Sciatic nerve (tissue), 2 donors: Measurements from ENCODE around the gene C5orf52. TPM values are rescaled to one million over a fixed set of nuclear protein-coding genes. Genes with fewer than 3 reads are reported as not detected.
A peak's percentile ranks its signal among the peaks of the same experiment; 100 is the strongest.
"Not testable (repeated sequence)": the region's sequence is repeated elsewhere in the genome, so short reads cannot be mapped to it uniquely, and the experiment has no call there.

Experiments used
- ATAC-seq: fragments of 200-7000 bp; cut with Tn5 transposase; one replicate; pipeline ENCODE4 v1.9.1; 2020; ENCODE audit warnings: mild to moderate bottlenecking, moderate library complexity
- DNase-seq: peaks from one replicate; pipeline ENCODE4 v3.0.0-alpha.2; 2020; ENCODE audit warnings: low spot score
- intact Hi-C: fragments of 100-400 bp; cut with DNase I; formaldehyde crosslinking; loops from one replicate; pipeline ENCODE4 v1.14.2; 2022
- total RNA-seq: library from RNA; stranded (reverse); fragmentation: NEBNext Ultra II Directional; extraction: Animal tissue kit (Norgen Biotek cat#: 25700); gene quantifications from one replicate; pipeline ENCODE4 v1.2.1, GENCODE V29; 2021
- donor health status: DM: no; HTN: no; CAD: no.
- donor health status: DM: no; HTN: no; CAD: no.

The C5orf52 gene
- total RNA-seq, 1 donor from 2014 or later = not detected

DNA sequence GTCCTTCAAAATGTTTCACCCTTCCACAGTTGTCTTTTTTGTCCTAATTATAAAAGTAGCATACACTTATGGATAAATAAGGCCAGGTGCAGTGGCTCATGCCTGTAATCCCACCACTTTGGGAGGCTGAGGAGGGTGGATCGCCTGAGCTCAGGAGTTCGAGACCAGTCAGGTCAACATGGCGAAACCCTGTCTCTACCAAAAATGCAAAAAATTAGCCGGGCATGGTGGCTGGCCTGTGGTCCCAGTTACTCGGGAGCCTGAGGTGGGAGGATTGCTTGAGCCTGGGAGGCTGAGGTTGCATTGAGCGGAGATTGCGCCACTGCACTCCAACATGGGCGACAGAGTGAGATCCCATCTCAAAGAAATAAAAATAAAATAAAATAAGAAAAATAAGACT lies 1.6 kb downstream of the C5orf52 start:
- intact Hi-C loops = no loop called here
- no peak for ATAC-seq
- DNase-seq = no peak

DNA sequence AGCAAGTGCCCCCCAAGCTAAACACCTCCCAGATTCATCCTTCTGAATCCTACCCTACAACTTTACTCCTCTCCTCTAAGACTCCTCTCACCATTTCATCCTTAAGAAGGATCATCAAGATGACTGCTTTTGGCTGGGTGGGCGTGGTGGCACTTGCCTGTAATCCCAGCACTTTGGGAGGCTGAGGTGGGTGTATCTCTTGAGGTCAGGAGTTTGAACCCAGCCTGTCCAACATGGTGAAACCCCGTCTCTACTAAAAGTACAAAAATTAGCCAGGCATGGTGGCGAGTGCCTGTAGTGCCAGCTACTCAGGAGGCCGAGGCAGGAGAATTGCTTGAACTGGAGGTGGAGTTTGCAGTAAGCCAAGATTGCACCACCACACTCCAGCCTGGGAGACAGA lies 3.0 kb downstream of the C5orf52 start:
- ATAC-seq, intact Hi-C loops: not testable (repeated sequence)

DNA sequence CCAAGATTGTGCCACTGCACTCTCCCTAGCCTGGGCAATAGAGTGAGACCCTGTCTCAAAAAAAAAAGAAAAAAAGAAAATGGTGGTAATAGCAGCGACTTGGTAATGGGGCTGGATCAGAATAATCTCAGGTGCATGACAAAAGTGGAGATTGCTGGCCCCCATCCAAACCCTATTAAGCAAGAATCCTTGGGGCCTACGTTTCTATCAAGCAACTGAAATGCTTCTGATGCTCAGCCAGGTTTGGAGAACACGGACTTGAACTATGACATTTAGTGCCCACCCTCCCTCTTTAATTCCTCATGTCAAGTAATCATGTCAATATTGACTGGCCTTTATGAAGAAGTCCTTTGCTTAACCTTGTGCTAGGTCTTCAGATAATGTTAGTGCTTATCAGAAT lies 6.6 kb downstream of the C5orf52 start:
- no peak for ATAC-seq
- DNase-seq = no peak
- intact Hi-C loops = no loop called here

More for the DNA sequence above, 3.0 kb downstream of the C5orf52 start:
- DNase-seq = not testable (repeated sequence)

DNA sequence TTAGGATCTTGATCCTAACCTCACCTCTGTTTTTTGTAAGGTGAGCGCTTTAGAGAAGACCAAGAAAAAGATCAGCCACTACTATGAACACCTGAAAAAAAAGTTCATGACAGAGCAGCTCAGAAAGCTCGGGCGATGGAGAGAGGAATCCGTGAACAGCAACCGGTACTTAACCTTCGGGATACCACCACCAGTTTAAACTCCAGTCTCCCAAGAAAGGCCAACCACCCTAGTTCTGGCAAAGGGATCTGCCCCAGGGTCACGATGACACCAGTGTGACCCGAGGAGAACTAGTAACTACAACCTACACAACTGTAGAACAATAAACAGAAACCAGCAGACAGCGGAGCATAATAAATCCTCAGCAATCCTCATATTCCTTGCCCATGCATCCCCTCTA lies 8.5 kb downstream of the C5orf52 start:
- no peak for DNase-seq

DNA sequence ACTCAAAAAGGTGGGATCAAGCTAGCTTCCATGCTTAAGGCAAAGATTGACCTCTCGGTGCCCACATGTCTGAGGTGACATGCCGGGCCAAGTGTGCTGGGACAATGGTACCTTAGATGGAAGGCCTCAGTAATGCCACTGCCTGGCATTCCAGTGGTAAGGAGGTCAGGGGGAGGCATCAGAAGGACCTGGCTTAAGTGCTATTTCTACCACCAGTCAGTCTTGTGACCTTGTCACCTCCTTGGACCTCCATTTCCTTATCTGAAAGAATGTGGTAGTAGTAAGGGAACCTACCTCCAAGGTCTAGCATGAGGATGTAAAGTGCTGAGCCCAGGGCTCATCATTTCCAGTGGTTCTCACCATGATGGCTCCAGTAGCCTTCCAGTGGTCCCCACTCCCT lies 8.9 kb downstream of the C5orf52 start:
- DNase-seq = no peak
- intact Hi-C loops = no loop called here
- ATAC-seq = no peak

More for the DNA sequence above, 8.5 kb downstream of the C5orf52 start:
- no peak for ATAC-seq
- intact Hi-C loops = no loop called here

DNA sequence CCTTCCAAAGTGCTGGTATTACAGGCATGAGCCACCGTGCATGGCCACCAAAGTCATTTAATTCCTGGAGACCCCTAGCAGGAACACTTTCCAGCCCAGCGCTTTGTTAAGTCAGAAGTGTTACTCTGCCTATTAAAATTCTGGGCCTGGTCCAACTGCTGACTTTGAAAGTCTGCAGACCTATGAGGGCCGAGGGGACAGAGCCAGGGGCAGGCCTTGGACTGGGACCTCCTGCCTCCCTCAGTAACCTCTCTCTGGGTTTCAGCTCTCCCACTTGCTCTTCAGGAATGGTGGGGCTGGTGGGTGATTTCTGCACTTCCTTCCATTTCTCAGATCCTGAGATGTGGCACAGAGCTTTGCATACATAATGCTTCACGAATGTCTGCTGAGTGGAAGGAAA lies 9.7 kb downstream of the C5orf52 start:
- no peak for DNase-seq

DNA sequence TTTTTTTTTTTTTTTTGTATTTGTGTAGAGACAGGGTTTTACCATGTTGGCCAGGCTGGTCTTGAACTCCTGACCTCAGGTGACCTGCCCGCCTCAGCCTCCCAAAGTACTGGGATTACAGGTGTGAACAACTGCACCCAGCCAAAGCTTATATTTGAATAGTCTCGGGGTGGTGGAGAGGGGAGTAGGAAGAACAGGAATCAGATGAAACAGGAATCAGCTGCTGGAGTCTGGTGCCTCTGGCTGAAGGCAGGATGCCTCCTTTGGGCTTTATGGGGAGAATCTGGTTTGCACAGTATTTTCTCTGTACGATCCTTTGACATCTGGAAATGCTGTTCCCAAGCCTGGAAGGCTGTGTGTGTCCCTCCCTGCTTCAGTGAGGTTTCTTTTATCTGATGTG lies 10.9 kb downstream of the C5orf52 start:
- intact Hi-C loops = no loop called here

More for the DNA sequence above, 9.7 kb downstream of the C5orf52 start:
- intact Hi-C loops = no loop called here
- ATAC-seq = no peak

DNA sequence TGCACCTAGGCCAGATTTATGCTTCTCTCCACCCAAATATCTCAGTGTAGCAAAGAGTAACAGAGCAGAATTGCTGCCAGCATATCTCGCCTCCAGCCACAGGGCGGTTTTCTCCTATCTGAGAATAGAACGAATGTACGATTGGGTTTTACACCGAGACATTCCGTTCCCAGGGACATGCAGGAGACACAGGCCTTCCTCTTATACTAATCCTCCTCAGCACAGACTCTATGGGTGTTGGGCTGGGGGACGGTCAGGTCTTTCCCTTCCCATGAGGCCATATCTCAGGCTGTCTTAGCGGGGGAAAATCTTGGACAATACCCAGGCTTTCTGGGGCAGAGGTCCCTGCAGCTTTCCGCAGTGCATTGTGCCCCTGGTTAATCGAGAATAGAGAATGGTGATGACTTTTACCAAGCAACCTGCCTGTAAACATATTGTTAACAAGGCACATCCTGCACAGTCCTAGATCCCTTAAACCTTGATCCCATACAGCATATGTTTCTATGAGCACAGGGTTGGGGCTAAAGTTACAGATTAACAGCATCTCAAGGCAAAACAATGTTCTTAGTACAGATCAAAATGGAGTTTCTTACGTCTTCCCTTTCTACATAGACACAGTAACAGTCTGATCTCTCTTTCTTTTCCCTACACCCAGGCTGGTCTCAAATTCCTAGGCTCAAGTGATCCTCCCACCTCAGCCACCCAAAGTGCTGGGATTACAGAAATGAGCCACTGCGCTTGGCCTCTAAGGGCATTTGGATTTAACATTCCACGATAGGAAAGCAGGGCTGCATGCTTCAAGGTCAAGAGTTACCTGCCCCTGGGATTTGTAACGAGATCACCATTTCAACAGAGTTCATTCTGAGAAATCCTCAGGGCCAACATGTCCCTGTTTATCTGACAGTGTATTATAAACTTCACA lies 15.2 kb downstream of the C5orf52 start:
- peak; percentile 88 for ATAC-seq
- DNase-seq, intact Hi-C loops: not testable (repeated sequence)

More for the DNA sequence above, 10.9 kb downstream of the C5orf52 start:
- ATAC-seq = no peak
- no peak for DNase-seq

DNA sequence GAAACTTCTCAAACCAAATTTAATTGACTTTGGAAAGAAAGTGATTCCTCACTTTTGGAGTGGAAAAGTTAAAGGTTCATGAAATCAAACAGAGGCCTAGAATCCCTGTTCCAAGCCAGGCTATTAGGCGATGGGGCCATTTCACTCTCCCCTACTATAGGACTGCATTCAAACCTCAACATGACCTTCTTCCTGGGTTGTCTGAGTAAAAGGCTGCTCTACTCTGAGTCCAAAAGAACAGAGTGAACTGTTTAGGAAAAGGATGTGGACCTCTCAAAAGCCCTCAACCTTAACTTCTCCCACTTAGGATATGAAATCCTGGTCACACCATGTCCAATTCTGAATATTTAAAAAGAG lies 15.8 kb downstream of the C5orf52 start:
- intact Hi-C loops = no loop called here
- ATAC-seq (peak; percentile 73), DNase-seq (no peak)

DNA sequence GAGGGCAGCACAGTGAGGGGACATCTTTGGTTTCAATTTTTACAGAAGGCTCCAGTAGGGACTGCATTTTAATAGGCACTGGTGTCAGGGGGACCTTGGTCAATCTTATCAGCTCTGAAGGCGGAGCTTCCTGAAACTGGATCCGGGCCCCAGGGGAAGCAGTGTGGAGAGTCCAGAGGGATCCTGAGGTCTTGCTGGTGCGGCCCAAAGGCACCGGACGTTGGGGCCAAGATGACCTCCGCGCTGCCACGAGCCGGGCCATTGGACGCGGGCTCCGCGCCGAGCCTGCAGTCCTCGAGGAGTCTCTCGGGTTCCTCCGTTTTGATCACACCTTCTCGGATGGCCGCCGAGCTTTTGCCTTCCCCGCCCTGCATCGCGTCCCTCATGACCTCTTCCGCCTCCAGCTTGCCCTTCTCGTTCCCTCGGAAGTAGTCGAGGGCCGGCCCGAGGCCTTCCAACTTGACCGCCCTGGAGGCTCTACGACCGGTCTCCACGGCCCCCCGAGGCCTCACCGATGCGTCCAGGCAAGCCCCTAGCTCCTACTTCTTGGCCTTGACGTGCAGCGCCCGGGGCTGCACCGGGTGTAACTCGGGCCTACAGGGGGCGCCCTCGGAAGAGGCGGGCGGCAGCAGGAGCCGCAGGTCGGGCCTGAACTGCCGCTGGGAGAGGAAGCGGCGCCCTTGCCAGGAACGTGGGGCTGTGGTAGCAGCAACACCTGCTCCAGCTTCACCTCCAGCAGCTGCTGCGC lies 18.8 kb downstream of the C5orf52 start:
- DNase-seq = no peak
- intact Hi-C loops = no loop called here
- ATAC-seq = no peak

DNA sequence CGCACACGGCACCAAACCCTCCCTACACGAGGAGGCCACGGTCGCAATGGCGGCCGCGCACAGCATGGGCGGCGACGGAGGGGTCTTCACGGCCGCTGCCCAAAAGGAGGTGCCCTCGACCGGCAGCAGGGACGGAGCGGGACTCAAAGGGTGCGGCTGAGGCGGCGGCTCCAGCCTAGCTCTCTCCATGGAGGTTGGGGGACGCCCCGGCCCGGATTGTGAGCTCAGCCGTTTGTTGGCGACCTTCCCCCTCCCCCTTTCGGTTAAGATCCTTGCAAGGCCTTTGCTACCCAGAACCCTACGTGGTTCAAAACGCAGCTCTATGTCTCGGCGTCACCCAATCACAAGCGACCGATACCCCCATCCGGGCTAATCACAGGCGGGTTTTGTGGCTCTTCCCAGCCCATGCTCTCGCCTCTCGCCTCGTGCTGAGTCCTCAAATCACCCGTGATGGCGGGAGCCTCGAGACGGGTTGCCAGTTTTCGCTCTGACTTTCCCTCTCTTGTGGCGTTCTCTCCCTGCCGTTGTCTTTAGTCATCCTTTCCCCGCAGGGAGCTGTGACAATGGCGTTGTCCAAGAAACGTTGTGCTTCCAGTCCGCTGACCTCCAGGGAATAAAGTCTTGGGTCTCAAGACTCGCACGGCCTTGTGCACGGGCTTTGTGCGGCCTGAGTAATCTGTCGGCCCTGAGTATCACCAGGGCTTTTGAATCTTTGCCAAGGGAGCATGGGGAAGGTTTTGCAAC lies 19.5 kb downstream of the C5orf52 start:
- no peak for DNase-seq
- intact Hi-C loops = no loop called here
- no peak for ATAC-seq

DNA sequence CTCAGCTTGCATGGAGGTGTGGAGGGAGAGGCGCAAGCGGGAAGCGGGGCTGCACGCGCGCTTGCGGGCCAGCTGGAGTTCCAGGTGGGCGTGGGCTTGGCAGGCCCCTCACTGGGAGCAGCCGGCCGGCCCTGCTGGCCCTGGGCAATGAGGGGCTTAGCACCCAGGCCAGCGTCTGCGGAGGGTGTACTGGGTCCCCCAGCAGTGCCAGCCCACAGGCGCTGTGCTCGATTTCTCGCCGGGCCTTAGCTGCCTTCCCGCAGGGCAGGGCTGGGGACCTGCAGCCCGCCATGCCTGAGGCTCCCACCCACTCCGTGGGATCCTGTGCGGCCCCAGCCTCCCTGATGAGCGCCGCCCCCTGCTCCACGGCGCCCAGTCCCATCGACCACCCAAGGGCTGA lies 22.5 kb downstream of the C5orf52 start:
- intact Hi-C loops, ATAC-seq, DNase-seq: not testable (repeated sequence)

DNA sequence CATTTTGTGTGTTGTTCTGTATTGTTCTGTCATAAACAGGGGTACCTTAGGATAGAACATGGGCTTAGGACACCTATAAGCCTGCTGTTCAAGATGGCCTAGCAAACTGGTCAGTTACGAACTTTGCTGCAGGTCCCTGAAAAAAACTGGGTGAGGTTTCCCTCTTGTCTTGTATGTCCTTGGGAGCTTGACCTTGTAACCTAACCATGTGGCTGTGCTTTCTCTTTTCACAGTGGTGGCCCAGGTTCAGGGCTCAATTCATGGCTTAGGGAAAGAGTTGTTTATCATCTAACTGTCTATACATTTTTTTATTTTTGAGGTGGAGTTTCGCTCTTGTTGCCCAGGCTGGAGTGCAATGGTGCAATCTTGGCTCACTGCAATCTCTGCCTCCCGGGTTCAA lies 24.8 kb downstream of the C5orf52 start:
- DNase-seq, ATAC-seq, intact Hi-C loops: not testable (repeated sequence)

DNA sequence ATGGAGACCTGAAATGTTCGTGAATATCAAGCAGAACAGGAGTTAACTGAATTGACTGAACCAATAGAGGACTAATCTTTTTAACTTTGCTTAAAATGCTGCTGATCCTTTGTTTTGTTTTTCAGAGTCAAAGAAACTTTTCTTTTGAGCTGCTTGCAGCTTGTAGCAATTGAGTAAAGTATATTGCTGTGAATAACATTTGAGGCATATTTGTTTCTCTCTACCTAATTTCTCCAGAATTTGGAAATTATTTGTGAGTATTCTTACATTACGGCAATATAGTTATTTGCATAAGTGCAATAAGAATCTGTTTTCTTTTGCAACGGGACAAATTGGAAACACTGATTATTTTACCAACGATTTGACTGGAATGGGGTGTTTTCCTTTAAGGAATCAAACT lies 27.3 kb downstream of the C5orf52 start:
- intact Hi-C loops, DNase-seq, ATAC-seq: not testable (repeated sequence)

DNA sequence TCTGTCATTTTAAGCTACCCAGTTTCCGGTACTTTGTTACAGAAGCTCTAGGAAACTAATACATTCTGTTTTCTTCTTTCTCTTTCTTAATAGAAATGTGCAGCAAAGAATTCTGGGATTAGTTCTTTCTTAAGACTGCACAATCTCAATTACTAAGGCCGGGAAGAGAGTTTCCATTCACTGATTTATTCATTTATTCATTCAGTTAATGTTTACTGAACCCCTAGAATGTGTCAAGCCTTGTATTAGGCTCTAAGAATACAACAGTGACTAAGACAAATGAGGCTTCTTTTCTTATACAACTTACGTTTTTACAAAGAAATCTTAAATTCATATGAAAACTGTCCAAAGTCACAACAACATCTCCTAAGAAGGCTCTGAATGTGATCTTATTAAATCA lies 32.4 kb downstream of the C5orf52 start:
- DNase-seq (no peak), ATAC-seq (no peak)
- intact Hi-C loops = no loop called here

DNA sequence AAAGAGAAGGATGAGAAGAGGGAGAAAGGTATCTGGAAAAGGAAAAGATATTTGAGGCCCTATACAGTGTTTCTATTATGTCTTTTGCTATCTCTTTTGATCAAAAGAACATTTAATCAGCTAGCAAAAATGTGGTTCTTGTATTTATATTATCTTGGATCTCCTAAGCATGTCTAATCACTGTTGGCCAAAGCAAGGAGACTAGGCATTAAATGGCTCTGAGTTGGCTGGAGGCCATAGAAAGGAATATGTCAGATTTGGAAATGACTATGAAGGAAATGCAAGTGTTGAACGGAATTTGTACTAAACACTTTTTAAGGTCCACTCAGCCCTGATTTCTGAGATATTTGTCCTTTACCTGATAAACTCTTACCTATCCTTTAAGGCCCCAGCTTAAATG lies 37.5 kb downstream of the C5orf52 start:
- DNase-seq (no peak), ATAC-seq (no peak)
- intact Hi-C loops = no loop called here

DNA sequence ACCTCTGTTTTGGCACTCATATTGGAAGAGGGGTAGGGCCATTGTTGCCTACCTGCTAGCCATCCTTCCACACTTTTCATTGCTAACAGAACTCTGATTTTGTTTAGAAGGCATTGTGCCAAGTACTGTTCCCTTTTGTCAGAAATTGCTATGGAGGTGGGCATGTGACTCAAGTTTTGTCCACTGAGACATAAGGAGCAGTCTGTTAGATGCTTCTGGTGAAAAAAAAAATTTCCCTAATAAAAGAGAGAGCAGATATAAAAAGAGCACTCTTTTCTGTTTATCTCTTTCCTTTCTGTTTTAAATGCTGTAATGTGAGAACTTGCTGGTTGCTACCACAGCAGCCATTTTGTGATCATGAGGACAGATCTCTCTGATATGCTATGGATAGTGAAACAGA lies 38.0 kb downstream of the C5orf52 start:
- DNase-seq = no peak
- intact Hi-C loops = no loop called here

DNA sequence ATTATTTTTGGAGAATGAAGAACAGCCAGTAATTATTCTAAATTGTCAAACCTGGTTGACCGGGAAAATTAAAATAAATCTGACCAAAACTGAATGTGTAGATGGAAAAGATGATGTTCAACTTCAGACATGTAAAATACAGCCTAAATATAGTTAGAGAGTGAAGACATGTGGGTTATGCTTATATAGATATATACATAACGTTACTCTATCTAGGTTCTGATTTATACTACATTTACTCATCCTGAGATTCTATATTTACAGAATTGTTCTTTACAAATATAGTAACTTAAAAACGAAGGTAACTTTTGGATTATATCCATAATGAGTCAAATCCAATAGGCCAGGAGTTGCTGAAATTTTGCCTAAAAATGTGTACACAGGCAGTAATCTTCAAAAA lies 39.1 kb downstream of the C5orf52 start:
- no peak for ATAC-seq
- intact Hi-C loops = loop anchor here (10.0 kb wide), 1 partner anchor 266 kb away; no protein-coding TSS in a partner anchor
- no peak for DNase-seq

More for the DNA sequence above, 38.0 kb downstream of the C5orf52 start:
- ATAC-seq = no peak

DNA sequence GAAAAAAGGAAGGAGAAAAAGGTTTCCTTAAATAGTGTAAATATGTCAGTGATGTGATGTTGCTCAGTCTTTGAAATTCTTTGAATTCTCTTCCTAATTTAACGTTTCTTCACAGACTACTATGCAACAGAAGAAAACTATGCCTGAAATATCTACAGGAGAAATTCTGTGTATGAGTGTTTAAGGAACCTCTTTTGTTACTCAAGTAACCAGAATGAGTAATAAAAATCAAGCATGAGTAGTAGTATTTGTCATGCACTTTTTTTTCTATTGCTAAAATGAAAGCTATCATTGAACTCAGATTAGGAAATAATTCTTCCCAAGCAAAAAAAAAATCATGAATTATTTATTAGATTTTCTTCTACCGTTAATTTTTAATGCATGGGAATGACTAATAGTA lies 39.5 kb downstream of the C5orf52 start:
- intact Hi-C loops = loop anchor here (10.0 kb wide), 1 partner anchor 266 kb away; no protein-coding TSS in a partner anchor
- ATAC-seq (no peak), DNase-seq (no peak)
